H9 (cell line): ENCODE measurements around the gene FYCO1. TPM values are rescaled to one million over a fixed set of nuclear protein-coding genes. Genes with fewer than 3 reads are reported as not detected.

ENCODE experiments used
- DNase-seq: peaks from one replicate; pipeline ENCODE4 v3.0.0-alpha.2; 2017
- H2AFZ ChIP-seq: one replicate; pipeline ENCODE4 v1.6.1; 2013; ENCODE audit warnings: mild to moderate bottlenecking, low read length, control low read depth, moderate library complexity
- H2AK5ac ChIP-seq: 2 replicates; pipeline ENCODE4 v1.6.1; 2013; ENCODE audit warnings: low read length, control low read depth, mixed read lengths; ENCODE audit not compliant: insufficient read length
- H2BK120ac ChIP-seq: one replicate; pipeline ENCODE4 v1.6.1; 2013; ENCODE audit warnings: low read depth, mild to moderate bottlenecking, low read length, control low read depth, inconsistent platforms; ENCODE audit not compliant: poor library complexity, severe bottlenecking
- H2BK12ac ChIP-seq: 2 replicates; pipeline ENCODE4 v1.6.1; 2013; ENCODE audit warnings: low read length, control low read depth, mixed read lengths, low read depth; ENCODE audit not compliant: insufficient read length
- H2BK15ac ChIP-seq: 2 replicates; pipeline ENCODE4 v1.6.1; 2013; ENCODE audit warnings: low read depth, low read length, control low read depth
- H2BK20ac ChIP-seq: one replicate; pipeline ENCODE4 v1.6.1; 2013; ENCODE audit warnings: low read depth, mild to moderate bottlenecking, low read length, control low read depth, inconsistent platforms; ENCODE audit not compliant: poor library complexity, severe bottlenecking
- H2BK5ac ChIP-seq: 2 replicates; pipeline ENCODE4 v1.6.1; 2013; ENCODE audit warnings: low read length, control low read depth, mixed read lengths; ENCODE audit not compliant: insufficient read length
- H3K14ac ChIP-seq: 2 replicates; pipeline ENCODE4 v1.6.1; 2013; ENCODE audit warnings: low read length, control low read depth; ENCODE audit not compliant: insufficient read depth
- H3K18ac ChIP-seq: 2 replicates; pipeline ENCODE4 v1.6.1; 2013; ENCODE audit warnings: low read depth, mild to moderate bottlenecking, mixed read lengths, low read length, control low read depth; ENCODE audit not compliant: insufficient read length
- H3K23ac ChIP-seq: 2 replicates; pipeline ENCODE4 v1.6.1; 2013; ENCODE audit warnings: low read length, control low read depth, mixed read lengths, low read depth; ENCODE audit not compliant: insufficient read length
- H3K23me2 ChIP-seq: 2 replicates; pipeline ENCODE4 v1.6.1; 2013; ENCODE audit warnings: low read depth, mild to moderate bottlenecking, mixed read lengths, low read length, control low read depth; ENCODE audit not compliant: insufficient read length, poor library complexity, severe bottlenecking
- H3K27ac ChIP-seq: 2 replicates; pipeline ENCODE4 v1.5.1; 2013; ENCODE audit warnings: low read length, control low read depth, mixed read lengths, low read depth; ENCODE audit not compliant: insufficient read length
- H3K27me3 ChIP-seq: 2 replicates; pipeline ENCODE4 v1.6.1; 2013; ENCODE audit warnings: low read length, control low read depth, inconsistent platforms; ENCODE audit not compliant: insufficient read depth
- H3K4ac ChIP-seq: 2 replicates; pipeline ENCODE4 v1.6.1; 2013; ENCODE audit warnings: low read depth, mild to moderate bottlenecking, control low read depth, inconsistent platforms, low read length, moderate library complexity
- H3K4me1 ChIP-seq: 2 replicates; pipeline ENCODE4 v1.6.1; 2013; ENCODE audit warnings: low read length, control low read depth, inconsistent platforms; ENCODE audit not compliant: insufficient read depth
- H3K4me2 ChIP-seq: 2 replicates; pipeline ENCODE4 v1.6.1; 2013; ENCODE audit warnings: low read length, control low read depth, mixed read lengths; ENCODE audit not compliant: insufficient read length, insufficient read depth
- H3K56ac ChIP-seq: 2 replicates; pipeline ENCODE4 v1.6.1; 2013; ENCODE audit warnings: low read depth, mild to moderate bottlenecking, mixed read lengths, low read length, control low read depth; ENCODE audit not compliant: insufficient read length
- H3K79me1 ChIP-seq: 2 replicates; pipeline ENCODE4 v1.6.1; 2013; ENCODE audit warnings: low read depth, mild to moderate bottlenecking, moderate library complexity, low read length, control low read depth, inconsistent platforms; ENCODE audit not compliant: insufficient read depth, poor library complexity, severe bottlenecking
- H3K79me2 ChIP-seq: 2 replicates; pipeline ENCODE4 v1.6.1; 2013; ENCODE audit warnings: low read length, control low read depth, inconsistent platforms; ENCODE audit not compliant: insufficient read depth
- H3K9ac ChIP-seq: 2 replicates; pipeline ENCODE4 v1.6.1; 2013; ENCODE audit warnings: low read length, control low read depth, mixed read lengths; ENCODE audit not compliant: insufficient read length; ENCODE audit errors: extremely low read depth
- H3K9me3 ChIP-seq: one replicate; pipeline ENCODE4 v1.6.1; 2013; ENCODE audit warnings: low read depth, low read length, inconsistent platforms; ENCODE audit not compliant: control insufficient read depth
- H3T11ph ChIP-seq: one replicate; pipeline ENCODE4 v1.6.1; 2013; ENCODE audit warnings: mild to moderate bottlenecking, low read length, control low read depth, inconsistent platforms
- H4K20me1 ChIP-seq: one replicate; pipeline ENCODE4 v1.6.1; 2013; ENCODE audit not compliant: control insufficient read depth, insufficient read length, insufficient read depth
- H4K5ac ChIP-seq: 2 replicates; pipeline ENCODE4 v1.6.1; 2013; ENCODE audit warnings: low read depth, mild to moderate bottlenecking, mixed read lengths, low read length, control low read depth; ENCODE audit not compliant: insufficient read length
- H4K8ac ChIP-seq: replicated peaks from 2 replicates; pipeline ENCODE4 v1.6.1; 2013; ENCODE audit warnings: low read length, control low read depth, mixed read lengths, low read depth; ENCODE audit not compliant: insufficient read length
- H4K91ac ChIP-seq: 2 replicates; pipeline ENCODE4 v1.6.1; 2013; ENCODE audit warnings: low read depth, mild to moderate bottlenecking, moderate library complexity, mixed read lengths, low read length, control low read depth; ENCODE audit not compliant: insufficient read length
- H3K27ac Mint-ChIP-seq, 3 experiments: 2 replicates in 2 of 3; 3 replicates in 1 of 3; pipeline ENCODE4 v1.8.0; 2020 to 2021; ENCODE audit warnings: mixed read lengths in 3 of 3, mild to moderate bottlenecking in 1 of 3, moderate library complexity in 1 of 3
- H3K27me3 Mint-ChIP-seq: 2 replicates; pipeline ENCODE4 v1.8.0; 2021; ENCODE audit warnings: low read depth, mild to moderate bottlenecking, moderate library complexity, mixed read lengths
- H3K36me3 Mint-ChIP-seq, 3 experiments: 2 replicates in 2 of 3; 3 replicates in 1 of 3; pipeline ENCODE4 v1.8.0; 2020 to 2021; ENCODE audit warnings: low read depth in 3 of 3, mixed read lengths in 3 of 3; ENCODE audit not compliant: insufficient read depth in 1 of 3
- H3K4me1 Mint-ChIP-seq, 2 experiments: 2 replicates each; pipeline ENCODE4 v1.8.0; 2020; ENCODE audit warnings: mixed read lengths in 2 of 2
- H3K4me3 Mint-ChIP-seq, 2 experiments: 2 replicates in 1 of 2; 3 replicates in 1 of 2; pipeline ENCODE4 v1.8.0; 2020 to 2021; ENCODE audit warnings: mild to moderate bottlenecking in 2 of 2, mixed read lengths in 2 of 2, moderate library complexity in 1 of 2
- H3K9me3 Mint-ChIP-seq, 2 experiments: 2 replicates in 1 of 2; 3 replicates in 1 of 2; pipeline ENCODE4 v1.8.0; 2020; ENCODE audit warnings: mild to moderate bottlenecking in 2 of 2, mixed read lengths in 2 of 2, moderate library complexity in 1 of 2
- CTCF ChIP-seq: fragments of 200-600 bp; sonication (generic); conservative IDR thresholded peaks from 3 replicates; pipeline ENCODE4 v1.8.0; 2021; ENCODE audit warnings: antibody characterized with exemption, mild to moderate bottlenecking
- WGBS: extraction: QIAGEN DNeasy Blood & Tissue Kit; methylation state at CpG from one replicate; pipeline ENCODE4 v1.1.7; 2013; ENCODE audit warnings: missing lambda C conversion rate, low lambda C conversion rate, mixed read lengths; ENCODE audit not compliant: insufficient read length; ENCODE audit errors: extremely low coverage; 5-methylcytosine and 5-hydroxymethylcytosine counted together
- total RNA-seq: library from RNA; stranded (reverse); gene quantifications from 2 replicates; pipeline ENCODE4 v1.2.1, GENCODE V29; 2021

FYCO1 gene
- total RNA-seq, 1 experiment from 2014 or later = 10.4 TPM

- H3K9me3 Mint-ChIP-seq = peaks cover 15 to 17% of the 10 kb centered on the region in 2 experiments
- no peak for TF ChIP-seq CTCF
- Histone ChIP-seq H3K79me1 (no peaks in the 10 kb centered on the region), H3K23me2 (no peaks in the 10 kb centered on the region), H3K56ac (no peak overlapping the region), H3K4ac (no peak overlapping the region), H3K23ac (no peak overlapping the region), H3K79me2 (no peaks in the 10 kb centered on the region), H3K27ac (no peak overlapping the region), H3K27me3 (no peaks in the 10 kb centered on the region), H3K9me3 (peaks cover 8% of the 10 kb centered on the region), H2BK20ac (no peak overlapping the region), H4K91ac (no peak overlapping the region), H4K8ac (no peak overlapping the region), H2BK12ac (no peak overlapping the region), H2AK5ac (no peak overlapping the region), H3K4me1 (no peaks in the 10 kb centered on the region), H3K14ac (no peak overlapping the region), H2AFZ (no peak overlapping the region), H4K5ac (no peak overlapping the region), H2BK5ac (no peak overlapping the region), H4K20me1 (no peaks in the 10 kb centered on the region), H3K18ac (no peak overlapping the region), H2BK15ac (no peak overlapping the region), H3T11ph (no peak overlapping the region), H3K4me2 (no peak overlapping the region), H2BK120ac (no peak overlapping the region), H3K9ac (no peak overlapping the region)
- H3K27ac Mint-ChIP-seq = no peak overlapping the region
- DNase-seq = no peak
- no peaks in the 10 kb centered on the region for H3K27me3 Mint-ChIP-seq
- H3K36me3 Mint-ChIP-seq = peaks cover 0 to 8% (median 6%) of the 10 kb centered on the region in 3 experiments; a peak in 4 of 7 replicates
- no CpG with 5 or more reads among the region's 6 CpGs for WGBS
- no peaks in the 10 kb centered on the region for H3K4me1 Mint-ChIP-seq
- no peak overlapping the region for H3K4me3 Mint-ChIP-seq
Observed at GRCh38 chr3:46030626-46031025, 35.0 kb upstream of the FYCO1 start.
